ENCODE results near the gene ARL11.

The ARL11 gene

GRCh38 chr13:49615836-49616675 is 12.3 kb upstream of the ARL11 start:
- DNase-seq: no peak

GRCh38 chr13:49616676-49617065 is 11.6 kb upstream of the ARL11 start:
- DNase-seq: no peak

GRCh38 chr13:49620170-49620621 is 8.1 kb upstream of the ARL11 start:
- no peak for DNase-seq

GRCh38 chr13:49622174-49622946 is 5.9 kb upstream of the ARL11 start:
- no peak for DNase-seq

GRCh38 chr13:49624229-49624628 is 4.1 kb upstream of the ARL11 start:
- DNase-seq: no peak

- DNase-seq: no peak
Measured at GRCh38 chr13:49625392-49626079, 2.8 kb upstream of the ARL11 start.

- DNase-seq: no peak
Measured at GRCh38 chr13:49629196-49629938, 1.1 kb downstream of the ARL11 start.

GRCh38 chr13:49629947-49630346 is 1.6 kb downstream of the ARL11 start:
- no peak for DNase-seq

- no peak for DNase-seq
Measured at GRCh38 chr13:49630580-49630979, 2.3 kb downstream of the ARL11 start.

- DNase-seq: no peak
Measured at GRCh38 chr13:49632156-49632555, 3.8 kb downstream of the ARL11 start.

- no peak for DNase-seq
Measured at GRCh38 chr13:49633710-49634109, 5.4 kb downstream of the ARL11 start.

GRCh38 chr13:49635599-49636433 is 7.5 kb downstream of the ARL11 start:
- peak; percentile 31 for DNase-seq

GRCh38 chr13:49636705-49637104 is 8.4 kb downstream of the ARL11 start:
- no peak for DNase-seq

- no peak for DNase-seq
Measured at GRCh38 chr13:49638030-49638743, 9.9 kb downstream of the ARL11 start.

GRCh38 chr13:49638744-49639072 is 10.4 kb downstream of the ARL11 start:
- no peak for DNase-seq

- DNase-seq: no peak
Measured at GRCh38 chr13:49641801-49642291, 13.5 kb downstream of the ARL11 start.

GRCh38 chr13:49643035-49643646 is 14.8 kb downstream of the ARL11 start:
- no peak for DNase-seq

GRCh38 chr13:49645451-49645850 is 17.1 kb downstream of the ARL11 start:
- no peak for DNase-seq

GRCh38 chr13:49646688-49647087 is 18.4 kb downstream of the ARL11 start:
- DNase-seq: no peak

GRCh38 chr13:49649244-49649962 is 21.1 kb downstream of the ARL11 start:
- no peak for DNase-seq
